ENCODE measurements around the gene ZNF239. TPM values are rescaled to one million over a fixed set of nuclear protein-coding genes. Genes with fewer than 3 reads are reported as not detected.

The ZNF239 gene
- total RNA-seq, 1 donor from 2014 or later = 5.6 TPM

- Mint-ChIP-seq H3K4me3 (ENCODE audit: unreplicated experiment) (no peak overlapping the region), H3K4me1 (ENCODE audit: low read depth) (peaks cover 20% of the 10 kb centered on the region), H3K36me3 (ENCODE audit: low read depth) (no peaks in the 10 kb centered on the region), H3K27me3 (ENCODE audit: low read depth) (peaks cover 14% of the 10 kb centered on the region), H3K9me3 (ENCODE audit: low read depth) (no peaks in the 10 kb centered on the region), H3K27ac (ENCODE audit: unreplicated experiment) (no peak overlapping the region)
- TF ChIP-seq CTCF (IDR thresholded peaks at IDR 0.05) = no peak
- no peak for DNase-seq (ENCODE audit: low spot score)
These were observed 1.6 kb upstream of the ZNF239 start for GRCh38 chr10:43576062-43576461.

GRCh38 chr10:43574906-43575305, 490 bp upstream of the ZNF239 start:
- peaks cover 6% of the 10 kb centered on the region for H3K27me3 Mint-ChIP-seq (ENCODE audit: low read depth)

GRCh38 chr10:43573250-43574000, 991 bp downstream of the ZNF239 start:
- peaks cover 20% of the 10 kb centered on the region for H3K4me1 Mint-ChIP-seq (ENCODE audit: low read depth)
- peaks cover 3% of the 10 kb centered on the region for H3K36me3 Mint-ChIP-seq (ENCODE audit: low read depth)
- H3K9me3 Mint-ChIP-seq (ENCODE audit: low read depth) = no peaks in the 10 kb centered on the region
- TF ChIP-seq CTCF (IDR thresholded peaks at IDR 0.05) = no peak
- peak overlapping the region; percentile 90 for H3K27ac Mint-ChIP-seq (ENCODE audit: unreplicated experiment)
- peak overlapping the region; percentile 78 for H3K4me3 Mint-ChIP-seq (ENCODE audit: unreplicated experiment)
- no peaks in the 10 kb centered on the region for H3K27me3 Mint-ChIP-seq (ENCODE audit: low read depth)
- no peak for DNase-seq (ENCODE audit: low spot score)

More at GRCh38 chr10:43574906-43575305, 490 bp upstream of the ZNF239 start:
- H3K27ac Mint-ChIP-seq (ENCODE audit: unreplicated experiment) = no peak overlapping the region
- no peaks in the 10 kb centered on the region for H3K9me3 Mint-ChIP-seq (ENCODE audit: low read depth)
- DNase-seq (ENCODE audit: low spot score) = no peak
- no peak for TF ChIP-seq CTCF (IDR thresholded peaks at IDR 0.05)
- H3K4me3 Mint-ChIP-seq (ENCODE audit: unreplicated experiment) = peak overlapping the region; percentile 83
- peaks cover 20% of the 10 kb centered on the region for H3K4me1 Mint-ChIP-seq (ENCODE audit: low read depth)
- H3K36me3 Mint-ChIP-seq (ENCODE audit: low read depth) = peaks cover 3% of the 10 kb centered on the region

GRCh38 chr10:43570971-43571370, 3.4 kb downstream of the ZNF239 start:
- Mint-ChIP-seq H3K9me3 (ENCODE audit: low read depth) (no peaks in the 10 kb centered on the region), H3K27me3 (ENCODE audit: low read depth) (no peaks in the 10 kb centered on the region), H3K27ac (ENCODE audit: unreplicated experiment) (no peak overlapping the region), H3K4me3 (ENCODE audit: unreplicated experiment) (no peak overlapping the region), H3K4me1 (ENCODE audit: low read depth) (peaks cover 20% of the 10 kb centered on the region), H3K36me3 (ENCODE audit: low read depth) (peaks cover 10% of the 10 kb centered on the region)
- DNase-seq (ENCODE audit: low spot score) = no peak
- no peak for TF ChIP-seq CTCF (IDR thresholded peaks at IDR 0.05)

GRCh38 chr10:43569681-43570080, 4.7 kb downstream of the ZNF239 start:
- TF ChIP-seq CTCF (IDR thresholded peaks at IDR 0.05) = no peak
- H3K27ac Mint-ChIP-seq (ENCODE audit: unreplicated experiment) = no peak overlapping the region
- no peaks in the 10 kb centered on the region for H3K27me3 Mint-ChIP-seq (ENCODE audit: low read depth)
- DNase-seq (ENCODE audit: low spot score) = no peak
- H3K9me3 Mint-ChIP-seq (ENCODE audit: low read depth) = no peaks in the 10 kb centered on the region
- peaks cover 16% of the 10 kb centered on the region for H3K4me1 Mint-ChIP-seq (ENCODE audit: low read depth)
- H3K4me3 Mint-ChIP-seq (ENCODE audit: unreplicated experiment) = no peak overlapping the region
- H3K36me3 Mint-ChIP-seq (ENCODE audit: low read depth) = peaks cover 10% of the 10 kb centered on the region
